Umbilical cord (tissue), 2 donors: ENCODE results near the gene ENTREP1. TPM values are rescaled to one million over a fixed set of nuclear protein-coding genes. Genes with fewer than 3 reads are reported as not detected.

Source experiments
- DNase-seq: peaks from one replicate; pipeline ENCODE4 v3.0.0-alpha.2; 2015; ENCODE audit warnings: low spot score
- total RNA-seq: library from RNA; depleted of rRNA; stranded (reverse); fragments of >200 nt; gene quantifications from one replicate; pipeline ENCODE4 v1.2.3, GENCODE V29; 2014; ENCODE audit warnings: low replicate concordance; ENCODE audit not compliant: insufficient read depth

The ENTREP1 gene
- total RNA-seq, 1 donor from 2014 or later: 10.6 TPM

- no peak for DNase-seq
These were observed 5.5 kb upstream of the ENTREP1 start for GRCh38 chr9:69319324-69320025.

DNA sequence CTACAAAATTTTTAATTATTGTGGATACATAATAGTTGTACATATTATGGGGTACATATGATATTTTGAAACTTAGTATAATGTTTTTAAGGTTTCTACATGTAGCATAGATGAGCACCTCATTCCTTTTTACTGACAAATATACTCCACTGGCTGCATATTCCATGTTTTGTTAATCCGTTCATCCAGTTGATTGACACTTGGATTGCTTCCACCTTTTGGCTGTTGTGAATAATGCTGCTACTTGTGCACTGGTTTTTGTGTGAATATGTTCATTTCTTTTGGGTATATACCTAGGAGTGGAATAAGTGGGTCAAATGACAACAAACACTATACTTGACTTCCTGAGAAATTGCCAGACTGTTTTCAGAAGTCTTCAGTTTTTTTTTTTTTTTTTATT lies 2.8 kb upstream of the ENTREP1 start:
- DNase-seq: no peak

DNA sequence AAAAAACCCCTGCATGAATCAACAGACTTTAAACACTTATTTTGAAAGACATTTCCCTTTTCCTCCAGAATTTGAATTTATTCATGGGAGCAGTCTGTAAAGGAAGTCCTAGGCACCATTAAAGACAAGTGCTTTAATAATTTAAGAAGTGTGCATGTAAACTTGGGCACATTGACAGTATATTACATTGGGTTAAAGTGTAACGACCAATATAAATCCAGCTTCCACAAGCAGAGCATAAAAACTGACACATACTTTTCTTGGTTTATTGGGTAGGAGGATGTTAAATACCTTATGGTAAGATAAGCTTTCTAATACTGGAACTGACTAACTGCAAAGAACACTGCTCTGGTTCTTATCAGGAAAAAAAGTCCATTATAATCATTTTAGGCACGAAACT lies 1.2 kb upstream of the ENTREP1 start:
- DNase-seq: no peak

DNA sequence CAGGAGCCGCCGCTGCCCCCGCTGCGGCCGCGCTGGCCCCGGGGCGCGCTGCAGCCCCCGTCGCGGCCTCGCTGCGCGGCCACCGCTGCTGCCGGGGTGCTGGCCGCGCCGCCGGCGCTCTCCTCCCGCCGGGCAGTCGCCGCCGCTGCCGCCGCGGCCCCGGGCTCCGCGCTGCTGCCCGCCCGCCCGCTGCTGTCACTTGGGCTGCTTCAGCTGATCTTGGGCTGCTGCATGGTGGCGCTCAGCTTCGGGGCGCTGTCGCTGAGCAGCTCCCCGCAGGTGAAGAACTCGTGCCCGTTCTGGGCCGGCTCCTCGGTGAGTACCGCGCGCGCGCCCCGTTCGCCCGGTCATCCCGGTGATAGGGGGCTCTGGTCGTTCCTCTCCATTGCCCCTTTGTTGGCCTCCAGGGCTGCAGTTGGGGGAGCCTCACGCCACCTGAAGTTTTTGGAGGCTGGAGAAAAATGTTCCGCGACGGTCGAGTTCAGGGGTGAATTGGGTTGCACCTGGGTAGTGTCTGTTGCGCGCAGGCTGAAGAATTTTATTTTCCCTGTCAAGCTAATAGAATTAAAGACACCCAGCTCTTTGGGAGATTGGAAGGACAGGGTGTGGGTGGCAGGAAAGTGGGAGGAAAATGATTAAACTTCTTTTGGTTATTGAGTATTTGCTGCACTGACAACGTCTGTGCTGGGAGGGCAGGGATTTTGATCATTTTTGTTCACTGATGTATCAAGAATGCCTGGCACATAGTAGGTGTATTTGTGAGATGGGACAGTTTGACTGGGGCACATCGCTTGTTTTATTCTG lies 596 bp downstream of the ENTREP1 start:
- DNase-seq: peak; percentile 5

GRCh38 chr9:69326261-69326660 lies 1.2 kb downstream of the ENTREP1 start:
- DNase-seq: peak; percentile 3

- DNase-seq: no peak
These were observed 5.6 kb downstream of the ENTREP1 start for GRCh38 chr9:69330580-69330979.

- peak; percentile 58 for DNase-seq
These were observed 6.4 kb downstream of the ENTREP1 start for GRCh38 chr9:69331444-69331843.

- no peak for DNase-seq
These were observed 7.2 kb downstream of the ENTREP1 start for GRCh38 chr9:69332067-69332685.

- no peak for DNase-seq
These were observed 8.7 kb downstream of the ENTREP1 start for GRCh38 chr9:69333716-69334115.

GRCh38 chr9:69334317-69334716 lies 9.3 kb downstream of the ENTREP1 start:
- no peak for DNase-seq

DNA sequence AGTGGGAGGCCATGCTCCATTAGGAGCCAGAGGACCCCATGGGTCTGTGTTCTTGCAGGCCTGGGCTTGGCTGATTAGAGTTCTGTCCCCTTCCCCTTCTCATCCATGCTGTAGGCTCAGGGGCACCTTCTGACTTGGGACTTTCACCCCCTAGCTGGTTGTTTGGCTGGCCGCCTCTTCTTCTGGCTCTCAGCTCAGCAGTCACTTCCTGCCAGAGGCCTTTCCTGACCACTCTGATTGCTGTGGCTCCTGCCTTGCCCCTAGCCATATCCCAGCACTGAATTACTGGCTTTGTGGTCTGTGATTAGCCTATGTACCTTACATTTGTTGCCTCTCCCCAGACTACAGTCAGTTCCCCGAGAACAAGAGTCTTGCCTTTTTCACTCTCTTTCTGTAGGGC lies 14.6 kb downstream of the ENTREP1 start:
- DNase-seq: no peak

DNA sequence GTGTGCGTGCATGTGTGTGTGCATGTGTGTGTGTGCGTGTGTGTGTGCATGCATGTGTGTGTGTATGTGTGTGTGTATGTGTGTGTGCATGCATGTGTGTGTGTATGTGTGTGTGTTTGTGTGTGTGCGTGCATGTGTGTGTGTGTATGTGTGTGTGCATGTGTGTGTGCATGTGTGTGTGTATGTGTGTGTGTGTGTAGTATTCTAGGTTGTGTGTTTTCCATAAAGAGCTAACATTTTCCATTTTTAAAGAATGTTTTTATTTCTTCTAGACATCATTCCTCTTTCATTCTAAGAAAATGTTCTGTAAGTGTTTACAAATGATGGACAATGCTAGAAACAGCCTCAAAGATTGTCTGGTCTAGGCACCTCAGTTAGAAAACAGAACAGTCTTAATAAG lies 15.6 kb downstream of the ENTREP1 start:
- no peak for DNase-seq

GRCh38 chr9:69342769-69343168 lies 17.8 kb downstream of the ENTREP1 start:
- DNase-seq: no peak

DNA sequence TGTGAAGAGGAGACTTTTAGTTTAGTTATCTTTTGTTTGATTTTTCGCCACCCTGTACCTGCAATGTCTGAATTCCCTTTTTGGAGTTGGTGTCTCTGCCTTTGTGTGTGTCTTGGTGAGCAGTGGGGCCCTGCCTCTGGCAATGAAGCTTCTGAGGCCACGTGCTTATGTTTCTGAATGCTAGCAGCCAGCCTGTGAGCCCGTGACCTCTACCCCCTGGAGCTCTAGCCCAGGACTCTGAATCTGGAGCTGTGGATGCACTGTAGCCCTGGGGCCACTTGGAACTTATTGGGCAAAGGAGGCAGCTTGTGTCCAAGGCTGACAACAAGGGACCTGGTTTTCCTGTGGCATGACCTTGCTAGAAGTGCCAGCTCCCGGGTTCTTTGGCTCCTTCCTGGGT lies 19.4 kb downstream of the ENTREP1 start:
- DNase-seq: no peak

DNA sequence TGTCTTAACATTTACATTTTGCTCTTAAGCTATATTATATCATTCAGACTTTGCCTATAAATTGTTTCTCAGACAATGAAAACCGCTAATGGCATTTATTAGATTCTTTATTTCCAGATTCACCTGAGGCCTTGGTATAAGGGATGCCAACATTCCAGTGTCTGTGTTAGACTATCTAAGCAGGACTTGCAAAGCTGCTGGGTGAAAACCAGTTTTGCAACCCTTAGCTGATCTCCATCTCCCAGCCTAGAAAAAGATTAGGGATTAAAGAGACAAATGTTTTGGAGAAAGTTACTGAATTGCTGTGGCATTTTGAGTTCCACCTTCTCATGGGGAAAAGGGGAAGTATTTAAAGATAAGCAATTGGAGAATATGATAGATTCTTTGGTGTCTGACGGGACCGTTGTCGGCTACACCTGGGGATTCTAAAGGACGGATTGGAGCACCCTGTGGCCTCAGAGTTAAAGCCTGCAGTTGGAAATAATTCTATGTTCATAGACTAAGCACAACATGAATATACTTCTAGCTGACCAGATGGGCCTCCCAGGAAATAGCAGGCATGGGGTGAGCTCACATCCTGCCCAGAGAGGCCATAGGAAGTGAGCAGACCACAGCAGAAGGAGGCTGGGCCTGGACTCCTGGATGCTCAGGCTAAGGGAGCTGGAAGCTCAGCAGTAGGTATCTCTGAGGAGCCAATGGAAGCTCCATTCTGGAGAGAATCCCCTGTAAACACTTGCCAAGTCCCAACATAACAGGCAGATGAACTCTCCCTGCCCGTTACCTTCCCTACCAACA lies 21.8 kb downstream of the ENTREP1 start:
- DNase-seq: peak; percentile 57

GRCh38 chr9:69347607-69348006 lies 22.6 kb downstream of the ENTREP1 start:
- DNase-seq: no peak

DNA sequence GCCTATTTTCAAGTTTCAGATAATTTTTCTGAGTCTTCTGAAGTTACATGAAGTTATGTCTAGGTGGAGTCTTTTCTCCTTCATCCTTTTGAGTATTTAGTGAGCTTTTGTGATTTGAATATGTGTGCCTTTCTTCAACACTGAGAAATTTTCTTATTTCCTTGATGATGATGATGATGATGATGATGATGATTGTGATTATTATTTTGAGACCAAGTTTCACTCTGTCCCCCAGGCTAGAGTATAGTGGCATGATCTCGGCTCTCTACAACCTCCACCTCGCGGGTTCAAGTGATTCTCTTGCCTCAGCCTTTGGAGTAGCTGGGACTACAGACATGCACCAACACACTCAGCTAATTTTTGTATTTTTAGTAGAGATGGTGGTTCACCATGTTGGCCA lies 26.2 kb downstream of the ENTREP1 start:
- no peak for DNase-seq

DNA sequence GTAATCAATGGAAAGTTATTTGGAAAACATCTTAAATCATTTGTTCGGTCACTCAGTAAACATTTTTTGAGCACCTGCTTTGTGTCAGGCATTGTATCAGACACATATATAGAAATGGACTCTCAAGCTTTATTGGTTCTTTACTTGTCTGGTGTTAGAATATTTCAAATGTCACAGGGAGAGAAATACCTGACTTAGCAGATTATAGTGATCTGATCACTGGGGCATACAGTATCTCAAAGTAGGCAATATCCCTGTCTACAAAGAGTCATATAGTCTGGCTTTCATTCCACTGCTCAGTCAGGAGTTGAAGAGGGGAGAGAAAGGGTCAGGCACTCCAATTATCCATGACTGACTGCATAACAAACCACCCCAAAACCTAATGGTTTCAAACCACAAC lies 30.2 kb downstream of the ENTREP1 start:
- DNase-seq: no peak

- DNase-seq: peak; percentile 10
These were observed 32.2 kb downstream of the ENTREP1 start for GRCh38 chr9:69357030-69357775.

DNA sequence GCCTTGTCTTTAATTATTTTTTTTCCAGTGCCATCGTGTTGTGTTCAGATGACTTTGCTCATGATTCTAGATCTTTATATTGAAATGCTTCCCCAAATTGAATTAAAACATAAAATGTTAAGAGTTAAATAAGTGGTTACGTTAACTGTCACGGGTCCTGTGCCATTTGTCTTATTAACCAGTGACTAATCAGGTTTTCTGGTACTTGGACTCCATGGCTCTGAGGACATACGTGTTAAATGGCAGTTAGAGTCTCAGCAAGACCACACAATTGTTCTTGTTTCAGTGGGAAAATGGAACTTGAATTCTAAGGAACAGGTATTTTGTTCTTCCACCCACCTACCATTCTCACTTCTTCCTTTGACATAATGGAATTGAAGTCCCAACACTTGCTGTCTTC lies 32.8 kb downstream of the ENTREP1 start:
- no peak for DNase-seq

DNA sequence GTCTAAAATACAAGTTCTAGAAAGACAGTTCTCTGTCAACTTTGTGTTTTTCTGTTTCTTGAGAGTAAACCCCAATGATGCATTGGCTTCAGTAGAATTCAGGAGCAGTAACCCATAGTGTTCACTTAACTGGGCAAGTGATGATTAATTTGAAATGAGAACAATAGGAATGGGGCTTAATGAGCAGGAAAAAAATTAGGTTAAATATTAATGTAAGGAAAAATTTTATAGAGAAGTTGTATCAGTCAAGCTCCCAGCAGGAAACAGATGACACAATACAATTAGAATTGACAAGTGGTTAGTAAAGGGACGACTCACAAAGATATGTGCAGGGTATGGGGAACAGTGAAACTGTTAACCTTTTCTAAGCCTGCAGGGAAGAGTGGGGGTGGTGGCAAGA lies 38.2 kb downstream of the ENTREP1 start:
- DNase-seq: no peak
